Neuron (in vitro differentiated cells): Measurements from ENCODE around the gene INTS14.

Experiments
- H2AFZ ChIP-seq: one replicate; pipeline ENCODE4 v1.6.1; 2013; ENCODE audit warnings: low read depth, mild to moderate bottlenecking, inconsistent platforms, low read length, moderate library complexity
- H3K27me3 ChIP-seq: one replicate; pipeline ENCODE4 v1.6.1; 2013; ENCODE audit warnings: low read length; ENCODE audit not compliant: insufficient read depth
- H3K36me3 ChIP-seq: one replicate; pipeline ENCODE4 v1.6.1; 2013; ENCODE audit warnings: low read length; ENCODE audit not compliant: insufficient read depth
- H3K4me1 ChIP-seq: one replicate; pipeline ENCODE4 v1.6.1; 2013; ENCODE audit warnings: low read length; ENCODE audit not compliant: insufficient read depth
- H3K4me3 ChIP-seq: 2 replicates; pipeline ENCODE4 v1.5.1; 2013; ENCODE audit warnings: mild to moderate bottlenecking, low read length, moderate library complexity
- H3K9me3 ChIP-seq: one replicate; pipeline ENCODE4 v1.6.1; 2013; ENCODE audit warnings: low read length

Gene INTS14

DNA sequence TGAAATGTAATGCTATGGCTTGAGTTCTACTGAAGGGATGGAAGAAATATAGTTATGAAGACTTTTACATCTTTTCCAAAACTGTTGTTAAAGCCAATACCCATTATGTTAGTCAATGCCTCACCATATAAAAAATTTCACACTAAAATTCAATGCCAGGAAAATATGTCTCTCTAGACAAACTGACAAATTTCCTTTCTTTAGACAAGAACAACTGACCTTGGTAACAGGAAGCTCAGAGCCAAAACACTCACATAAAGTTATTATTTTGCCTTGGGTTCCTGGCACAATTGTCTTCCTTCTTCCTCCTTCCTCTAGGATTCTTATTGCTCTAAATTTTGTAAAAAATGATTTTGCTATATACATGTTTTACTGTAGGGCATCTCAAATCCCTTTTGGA lies 26.7 kb downstream of the INTS14 start:
- no peak overlapping the region for H3K4me3 ChIP-seq
- no peaks in the 10 kb centered on the region for H3K9me3 ChIP-seq
- peaks cover 58% of the 10 kb centered on the region for H3K36me3 ChIP-seq
- H3K27me3 ChIP-seq = no peaks in the 10 kb centered on the region
- peaks cover 42% of the 10 kb centered on the region for H3K4me1 ChIP-seq
- no peak overlapping the region for H2AFZ ChIP-seq

DNA sequence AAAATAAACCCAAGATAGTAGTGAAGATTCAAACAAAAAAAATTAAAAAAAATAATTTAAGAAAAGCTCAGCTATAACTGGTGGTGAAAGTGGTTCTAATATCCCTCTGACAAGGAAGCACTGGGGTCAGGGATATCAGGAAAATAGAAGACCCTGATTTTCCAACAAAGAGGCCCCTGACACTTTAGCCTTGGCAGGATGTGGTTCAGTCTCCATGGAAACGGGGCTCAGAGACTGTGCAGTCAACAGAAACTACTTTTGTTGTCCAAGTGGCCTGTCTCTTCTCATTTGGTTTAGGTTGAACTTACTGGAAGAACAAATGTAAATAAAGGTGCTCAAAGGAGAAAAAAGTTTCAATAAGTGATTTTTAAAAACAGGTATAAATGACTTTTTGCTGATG lies 27.2 kb downstream of the INTS14 start:
- peaks cover 42% of the 10 kb centered on the region for H3K4me1 ChIP-seq
- H3K4me3 ChIP-seq = no peak overlapping the region
- H3K36me3 ChIP-seq = peaks cover 58% of the 10 kb centered on the region
- H3K27me3 ChIP-seq = no peaks in the 10 kb centered on the region
- no peak overlapping the region for H2AFZ ChIP-seq
- H3K9me3 ChIP-seq = no peaks in the 10 kb centered on the region

DNA sequence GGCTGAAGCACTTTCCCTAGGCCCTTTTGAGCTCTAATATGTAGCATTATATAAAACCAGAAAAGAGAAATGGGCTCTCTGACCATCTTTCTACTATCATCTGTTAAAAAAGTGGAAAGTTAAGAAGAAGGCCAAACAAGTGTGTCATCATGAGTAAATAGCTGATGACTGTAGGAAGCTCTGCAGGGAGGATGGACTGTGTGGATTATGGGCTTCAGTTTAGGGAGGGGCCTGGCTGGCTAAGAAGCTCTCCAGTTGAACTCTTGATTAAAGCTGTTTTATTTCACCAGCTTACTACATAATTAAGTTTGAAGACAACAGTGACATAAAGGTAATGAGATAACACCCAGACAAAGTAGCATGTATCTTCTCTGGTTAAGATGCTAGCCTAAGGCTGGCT lies 30.6 kb downstream of the INTS14 start:
- Histone ChIP-seq H3K36me3 (peaks cover 55% of the 10 kb centered on the region), H3K4me3 (no peak overlapping the region), H3K27me3 (no peaks in the 10 kb centered on the region), H2AFZ (no peak overlapping the region), H3K9me3 (no peaks in the 10 kb centered on the region), H3K4me1 (peaks cover 29% of the 10 kb centered on the region)

DNA sequence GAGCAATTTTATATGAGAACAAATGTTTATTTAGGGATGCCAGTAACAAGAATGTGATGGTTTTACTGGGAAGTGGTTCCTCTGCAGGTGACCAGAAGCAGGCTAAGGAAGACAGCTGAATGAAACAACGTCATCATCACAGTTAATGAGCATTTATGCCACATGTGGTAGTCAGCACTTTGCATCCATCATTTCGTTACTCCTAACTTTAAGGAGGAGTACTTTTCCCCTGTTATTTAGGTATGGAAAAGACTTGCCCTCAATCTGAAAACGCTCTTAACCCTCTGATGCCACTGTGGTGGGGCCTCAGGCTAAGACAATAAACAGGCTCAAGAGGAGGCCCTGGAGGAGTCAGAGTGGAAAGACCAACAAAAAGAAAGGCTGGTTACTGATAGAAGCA lies 31.2 kb downstream of the INTS14 start:
- H2AFZ ChIP-seq = no peak overlapping the region
- peaks cover 52% of the 10 kb centered on the region for H3K36me3 ChIP-seq
- H3K4me1 ChIP-seq = peaks cover 24% of the 10 kb centered on the region
- H3K27me3 ChIP-seq = no peaks in the 10 kb centered on the region
- no peak overlapping the region for H3K4me3 ChIP-seq
- H3K9me3 ChIP-seq = no peaks in the 10 kb centered on the region

DNA sequence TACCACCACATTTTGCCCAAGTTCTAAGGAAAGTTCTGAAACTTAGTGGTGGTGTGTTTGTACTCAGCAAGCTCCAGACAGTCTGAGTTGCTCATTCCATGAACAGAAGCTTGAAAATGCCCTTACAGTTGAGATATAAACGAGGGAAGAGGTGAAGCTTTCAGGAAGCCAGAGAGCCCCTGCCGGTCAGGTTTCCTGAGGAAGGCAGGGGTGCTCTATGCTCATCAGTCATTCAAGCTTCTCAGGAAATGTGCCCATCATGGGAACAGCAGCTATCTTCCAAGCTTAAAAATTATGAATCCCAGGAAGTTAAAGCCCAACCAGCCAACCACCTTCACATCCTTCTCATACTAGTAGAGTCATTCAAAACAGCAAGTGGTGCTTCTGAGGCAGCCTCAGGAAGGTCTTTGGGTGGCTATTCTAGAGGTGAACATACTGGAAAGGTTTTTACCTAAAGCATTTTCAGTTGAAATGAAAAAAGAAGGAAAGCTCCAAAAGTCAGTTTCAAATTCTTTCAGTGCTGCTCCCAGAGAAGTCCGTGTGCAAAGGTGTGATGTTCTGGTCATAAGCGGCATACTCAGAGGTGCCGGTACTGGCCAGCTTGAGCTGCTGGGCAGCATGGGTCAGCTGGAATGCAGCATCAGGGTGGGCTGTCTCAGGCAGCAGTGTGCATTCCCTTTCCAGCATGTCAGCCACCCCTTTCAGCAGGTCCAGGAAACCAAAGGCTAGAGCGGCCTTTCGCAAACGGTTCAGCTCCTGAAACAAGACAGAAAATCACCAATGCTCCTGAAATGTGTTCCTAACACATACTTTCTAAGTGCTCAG lies 31.8 kb downstream of the INTS14 start:
- no peaks in the 10 kb centered on the region for H3K9me3 ChIP-seq
- H3K27me3 ChIP-seq = no peaks in the 10 kb centered on the region
- H3K4me1 ChIP-seq = peaks cover 18% of the 10 kb centered on the region
- no peak overlapping the region for H3K4me3 ChIP-seq
- H3K36me3 ChIP-seq = peaks cover 55% of the 10 kb centered on the region
- H2AFZ ChIP-seq = no peak overlapping the region

DNA sequence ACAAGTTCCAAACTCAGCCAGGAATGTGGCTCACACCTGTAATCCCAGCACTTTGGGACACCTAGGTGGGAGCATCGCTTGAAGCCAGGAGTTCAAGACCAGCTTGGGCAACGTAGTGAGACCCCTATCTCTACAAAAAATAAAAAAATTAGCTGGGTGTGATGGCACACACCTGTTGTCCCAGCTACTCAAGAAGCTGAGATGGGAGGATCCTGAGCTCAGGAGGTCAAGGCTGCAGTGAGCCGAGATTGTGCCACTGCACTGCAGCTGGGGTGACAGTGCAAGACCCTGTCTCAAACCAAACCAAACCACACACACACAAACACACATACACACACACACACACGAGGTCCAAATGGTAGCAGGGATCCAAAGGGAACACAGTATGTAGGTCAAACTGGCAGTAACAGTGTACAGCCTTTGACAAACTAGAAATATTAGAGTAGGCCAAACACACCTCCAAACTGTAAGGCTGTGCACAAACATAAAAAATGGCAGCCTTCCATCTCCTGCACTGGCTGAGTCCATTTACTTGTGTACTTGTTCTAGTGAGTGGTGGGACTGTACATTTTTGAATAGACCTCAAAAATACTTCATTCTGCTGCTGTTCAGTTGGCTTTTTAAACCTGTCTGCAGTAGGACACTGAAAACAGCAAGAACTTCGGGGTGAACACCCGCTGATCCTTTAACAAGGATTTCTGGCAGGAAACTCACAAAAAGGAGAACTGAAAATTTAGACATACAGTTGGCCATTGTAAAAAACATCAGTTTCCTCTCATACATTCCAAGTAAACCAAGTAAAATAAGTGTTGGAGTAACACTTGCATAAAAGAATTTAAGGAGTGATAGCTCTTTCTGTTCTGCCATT lies 33.6 kb downstream of the INTS14 start:
- no peak overlapping the region for H3K4me3 ChIP-seq
- no peak overlapping the region for H2AFZ ChIP-seq
- H3K27me3 ChIP-seq = no peaks in the 10 kb centered on the region
- peaks cover 4% of the 10 kb centered on the region for H3K4me1 ChIP-seq
- H3K9me3 ChIP-seq = no peaks in the 10 kb centered on the region
- peaks cover 67% of the 10 kb centered on the region for H3K36me3 ChIP-seq

DNA sequence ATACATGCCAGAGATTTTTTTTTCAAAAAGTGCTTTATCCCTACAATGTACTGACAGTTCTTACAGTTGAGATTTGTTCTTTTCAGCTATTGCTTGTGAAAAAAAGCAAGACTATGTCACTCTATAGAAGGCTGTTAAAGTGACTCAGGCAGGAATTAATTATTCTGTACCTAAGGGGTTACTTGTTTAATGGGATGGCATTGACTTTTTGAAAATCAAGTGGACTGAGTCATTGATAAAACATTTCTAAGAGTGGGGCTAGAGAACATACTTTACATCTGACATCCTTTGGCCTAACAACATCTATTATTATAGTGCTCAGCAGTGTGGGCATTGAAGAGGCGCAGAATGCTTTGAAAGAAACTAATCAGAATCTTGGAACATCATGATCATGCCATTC lies 34.3 kb downstream of the INTS14 start:
- Histone ChIP-seq H3K36me3 (peaks cover 72% of the 10 kb centered on the region), H3K9me3 (no peaks in the 10 kb centered on the region), H3K4me1 (peaks cover 4% of the 10 kb centered on the region), H3K27me3 (no peaks in the 10 kb centered on the region), H2AFZ (no peak overlapping the region), H3K4me3 (no peak overlapping the region)

DNA sequence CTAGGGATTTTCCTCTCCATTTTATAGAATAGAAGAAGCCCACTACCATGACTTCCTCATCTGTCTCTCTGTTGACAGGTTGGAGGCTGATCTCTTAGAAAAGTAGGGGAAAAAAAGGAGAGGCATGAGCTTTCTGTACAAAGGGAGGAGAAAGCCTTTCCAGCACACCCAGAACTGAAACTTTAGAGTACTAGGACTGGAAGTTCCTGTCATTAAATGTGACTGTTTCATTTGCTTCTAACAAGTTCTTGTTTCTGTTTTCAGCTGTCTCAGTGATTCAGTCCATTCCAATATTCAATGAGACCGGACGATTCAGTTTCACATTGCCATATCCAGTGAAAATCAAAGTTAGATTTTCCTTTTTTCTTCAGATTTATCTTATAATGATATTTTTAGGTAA lies 39.0 kb downstream of the INTS14 start:
- Histone ChIP-seq H2AFZ (no peak overlapping the region), H3K9me3 (no peaks in the 10 kb centered on the region), H3K4me3 (no peak overlapping the region), H3K36me3 (peaks cover 75% of the 10 kb centered on the region), H3K27me3 (no peaks in the 10 kb centered on the region), H3K4me1 (peaks cover 4% of the 10 kb centered on the region)

DNA sequence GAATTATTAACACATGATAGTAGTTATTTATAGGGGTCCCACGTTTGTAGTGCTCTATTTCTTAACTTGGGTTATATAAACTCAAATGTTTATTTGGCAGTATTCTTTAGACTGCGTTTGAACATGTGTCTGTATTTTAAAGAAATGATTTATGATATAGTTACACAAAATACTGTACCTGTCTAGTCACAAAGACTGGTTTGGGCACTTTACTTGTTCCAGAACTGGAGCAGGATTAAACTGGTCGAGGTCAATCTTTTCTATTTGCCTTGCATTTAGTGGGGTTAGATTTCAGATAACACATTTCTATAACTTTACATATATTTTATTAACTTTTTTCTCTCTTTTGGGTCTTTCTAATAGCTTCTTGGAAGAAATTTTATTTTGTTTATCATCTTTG lies 41.2 kb downstream of the INTS14 start:
- peaks cover 8% of the 10 kb centered on the region for H3K9me3 ChIP-seq
- no peak overlapping the region for H2AFZ ChIP-seq
- H3K27me3 ChIP-seq = no peaks in the 10 kb centered on the region
- H3K4me3 ChIP-seq = no peak overlapping the region
- peaks cover 90% of the 10 kb centered on the region for H3K36me3 ChIP-seq
- no peaks in the 10 kb centered on the region for H3K4me1 ChIP-seq

DNA sequence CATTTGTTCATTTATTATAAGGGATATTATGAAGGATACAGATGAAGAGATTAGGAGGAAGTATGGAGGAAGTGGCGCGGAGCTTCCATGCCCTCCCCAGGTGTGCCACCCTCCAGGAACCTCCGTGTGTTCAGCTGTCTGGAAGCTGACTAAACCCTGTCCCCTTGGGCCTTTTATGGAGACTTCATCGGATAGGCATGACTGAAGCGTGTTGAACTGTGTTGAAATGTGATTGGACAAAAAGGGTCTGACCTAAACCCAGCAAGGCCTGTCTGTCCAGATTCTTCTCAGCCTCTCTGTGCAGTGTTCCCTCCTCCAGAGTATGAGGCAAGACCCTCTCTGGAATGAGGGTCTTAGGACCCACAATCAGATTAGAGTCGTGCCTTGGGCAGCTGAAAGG lies 49.0 kb downstream of the INTS14 start:
- Histone ChIP-seq H3K27me3 (no peaks in the 10 kb centered on the region), H3K9me3 (peaks cover 8% of the 10 kb centered on the region), H2AFZ (no peak overlapping the region), H3K4me3 (no peak overlapping the region), H3K36me3 (peaks cover 86% of the 10 kb centered on the region), H3K4me1 (no peaks in the 10 kb centered on the region)

DNA sequence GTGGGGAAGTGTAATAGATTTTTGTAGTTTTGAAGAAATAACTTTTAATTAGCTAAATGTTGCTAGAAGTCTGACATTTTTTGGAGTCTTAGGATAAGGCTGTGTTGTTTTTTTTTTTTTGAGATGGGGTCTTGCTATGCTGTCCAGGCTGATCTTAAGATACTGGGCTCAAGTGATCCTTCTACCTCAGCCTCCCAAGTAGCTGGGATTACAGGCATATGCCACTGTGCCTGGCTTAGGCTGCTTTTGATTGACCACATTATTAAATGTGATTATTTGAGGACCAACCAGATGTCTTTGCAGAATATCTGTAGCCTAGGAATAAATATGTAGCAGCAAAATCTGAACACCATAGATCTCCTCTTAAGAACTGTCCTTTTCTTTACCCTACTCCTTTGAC lies 51.0 kb downstream of the INTS14 start:
- no peaks in the 10 kb centered on the region for H3K27me3 ChIP-seq
- peaks cover 87% of the 10 kb centered on the region for H3K36me3 ChIP-seq
- H3K4me3 ChIP-seq = no peak overlapping the region
- H2AFZ ChIP-seq = no peak overlapping the region
- H3K9me3 ChIP-seq = peaks cover 5% of the 10 kb centered on the region
- H3K4me1 ChIP-seq = no peaks in the 10 kb centered on the region

DNA sequence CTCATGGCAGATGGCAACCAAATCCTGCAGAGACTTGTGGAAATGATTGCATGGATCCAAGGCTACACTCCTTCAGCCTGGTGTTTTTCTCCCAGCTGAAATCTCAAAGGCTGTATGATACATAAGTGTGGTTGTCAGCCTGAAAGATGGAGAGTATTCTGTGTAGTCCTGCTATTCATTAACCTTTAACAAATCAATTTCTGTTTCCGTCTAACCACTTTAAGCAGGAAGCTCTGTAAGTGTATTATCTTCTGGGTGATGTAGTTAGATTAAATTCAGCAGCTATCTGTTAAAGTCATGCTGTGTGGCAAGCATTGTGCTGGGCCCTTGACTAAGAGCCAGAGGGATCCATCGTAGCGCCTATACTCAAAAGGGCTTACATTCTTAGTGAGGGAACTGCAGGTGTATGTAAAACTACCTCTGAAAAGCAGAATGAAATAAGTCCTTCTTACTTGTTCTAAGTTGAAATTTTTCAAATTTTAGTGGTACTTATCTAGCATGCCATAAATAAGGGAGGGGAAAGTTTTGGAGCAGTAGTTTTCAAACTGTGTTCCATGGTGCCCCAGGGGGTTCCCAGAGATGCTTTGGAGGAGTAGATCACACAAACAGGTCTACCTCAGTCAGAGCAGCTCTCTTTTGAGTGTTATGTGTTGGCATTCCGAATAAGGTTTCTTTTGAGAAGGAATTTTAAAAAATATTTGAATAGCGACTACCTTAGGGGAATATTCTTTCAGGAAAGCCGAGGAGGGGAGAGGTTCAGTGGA lies 51.8 kb downstream of the INTS14 start:
- Histone ChIP-seq H3K36me3 (peaks cover 85% of the 10 kb centered on the region), H2AFZ (no peak overlapping the region), H3K4me1 (no peaks in the 10 kb centered on the region), H3K9me3 (peaks cover 4% of the 10 kb centered on the region), H3K4me3 (no peak overlapping the region), H3K27me3 (no peaks in the 10 kb centered on the region)

DNA sequence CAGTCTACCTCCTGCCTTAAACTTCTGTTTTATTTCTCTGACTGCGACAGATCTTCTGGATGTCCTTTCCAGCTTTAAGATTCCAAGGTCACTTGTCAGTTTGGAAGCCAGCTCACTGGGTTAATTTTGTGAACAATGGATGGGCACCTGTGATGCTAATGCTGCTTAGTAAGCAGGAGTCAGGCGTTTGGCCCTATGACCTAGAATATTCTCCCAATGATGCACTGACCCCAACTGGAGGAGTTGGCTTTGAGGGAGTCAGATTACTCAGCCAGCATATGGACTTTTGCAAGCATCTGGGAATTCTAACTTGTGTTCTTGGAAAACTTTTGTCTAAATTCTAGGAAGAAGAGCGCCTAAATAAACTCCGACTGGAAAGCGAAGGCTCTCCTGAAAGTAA lies 52.6 kb downstream of the INTS14 start:
- peaks cover 85% of the 10 kb centered on the region for H3K36me3 ChIP-seq
- H2AFZ ChIP-seq = no peak overlapping the region
- H3K9me3 ChIP-seq = peaks cover 4% of the 10 kb centered on the region
- H3K4me3 ChIP-seq = no peak overlapping the region
- no peaks in the 10 kb centered on the region for H3K4me1 ChIP-seq
- H3K27me3 ChIP-seq = no peaks in the 10 kb centered on the region
